GM19467 (cell line): Measurements from ENCODE around the gene IL1RAPL2.

ENCODE experiments used
- ATAC-seq: cut with Tn5 transposase; IDR thresholded peaks from one replicate; pipeline ENCODE4 v1.9.1; 2021; ENCODE audit warnings: mild to moderate bottlenecking, moderate library complexity; ENCODE audit not compliant: unreplicated experiment

Gene IL1RAPL2

GRCh38 chrX:105260291-105261043 is 694.5 kb downstream of the IL1RAPL2 start:
- no peak for ATAC-seq

- ATAC-seq = no peak
Observed at GRCh38 chrX:105263171-105263570, 697.2 kb downstream of the IL1RAPL2 start.

- ATAC-seq = no peak
Observed at GRCh38 chrX:105263801-105264200, 697.8 kb downstream of the IL1RAPL2 start.

GRCh38 chrX:105265093-105265492 is 699.1 kb downstream of the IL1RAPL2 start:
- no peak for ATAC-seq

- no peak for ATAC-seq
Observed at GRCh38 chrX:105266456-105266855, 700.5 kb downstream of the IL1RAPL2 start.

GRCh38 chrX:105267167-105267566 is 701.2 kb downstream of the IL1RAPL2 start:
- ATAC-seq = no peak

GRCh38 chrX:105269386-105269785 is 703.4 kb downstream of the IL1RAPL2 start:
- no peak for ATAC-seq

- ATAC-seq = no peak
Observed at GRCh38 chrX:105273326-105273725, 707.3 kb downstream of the IL1RAPL2 start.

- ATAC-seq = no peak
Observed at GRCh38 chrX:105274091-105274490, 708.1 kb downstream of the IL1RAPL2 start.

DNA sequence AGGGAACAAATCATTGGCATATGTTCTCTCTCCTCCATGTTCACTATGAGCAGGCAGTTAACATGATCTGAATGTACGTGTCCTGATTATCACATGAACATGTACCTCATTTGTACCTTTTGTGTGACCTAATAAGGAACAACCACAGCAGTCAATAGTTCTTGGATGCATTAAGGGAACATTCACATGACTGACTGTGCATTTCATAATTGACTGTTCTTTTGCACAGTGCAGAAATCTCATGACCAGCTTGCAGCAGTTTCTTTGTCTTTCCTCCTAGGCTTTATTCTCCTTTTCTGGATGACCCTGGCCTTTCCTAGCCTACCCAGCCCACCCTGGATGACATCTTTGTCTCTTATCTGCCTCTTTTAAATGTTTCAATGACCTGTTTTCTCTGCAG is 711.1 kb downstream of the IL1RAPL2 start:
- no peak for ATAC-seq

- no peak for ATAC-seq
Observed at GRCh38 chrX:105282077-105282476, 716.1 kb downstream of the IL1RAPL2 start.

DNA sequence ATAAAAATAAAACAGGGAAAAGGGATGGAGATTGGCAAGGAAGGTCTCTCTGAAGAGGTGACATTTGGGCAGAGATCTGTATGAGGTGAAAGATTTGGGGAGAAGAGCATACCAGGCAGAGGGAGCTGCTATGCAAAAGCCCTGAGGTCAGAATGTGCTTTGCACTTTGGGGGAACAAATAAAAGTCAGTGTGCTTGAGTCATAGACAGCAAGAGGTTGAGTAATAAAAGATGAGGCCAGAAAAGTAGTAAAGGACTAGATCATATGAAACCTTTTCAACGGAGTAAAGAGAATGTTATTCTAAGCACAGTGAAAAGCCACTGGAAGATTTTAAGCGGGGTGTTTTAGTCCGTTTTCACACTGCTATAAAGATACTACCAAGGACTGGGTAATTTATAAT is 731.0 kb downstream of the IL1RAPL2 start:
- ATAC-seq = no peak

DNA sequence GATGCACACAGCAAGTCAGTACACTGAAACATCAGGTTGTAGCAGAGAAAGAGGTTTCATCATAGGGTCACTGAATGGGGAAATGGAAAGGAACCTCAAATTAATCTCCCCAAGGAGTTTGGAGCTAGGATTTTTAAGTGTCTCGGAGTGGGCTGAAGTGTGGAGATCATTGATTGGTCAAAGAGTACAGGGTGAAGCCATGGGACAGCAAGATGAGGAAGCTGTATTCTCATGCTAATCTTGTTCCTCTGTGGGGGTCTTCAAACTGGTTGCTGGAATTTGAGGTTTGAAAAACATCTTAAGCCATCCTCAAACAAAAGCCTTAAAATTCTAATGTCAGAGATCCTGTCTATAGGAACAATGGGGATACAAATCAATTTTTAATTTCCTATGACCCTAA is 733.3 kb downstream of the IL1RAPL2 start:
- ATAC-seq = no peak

DNA sequence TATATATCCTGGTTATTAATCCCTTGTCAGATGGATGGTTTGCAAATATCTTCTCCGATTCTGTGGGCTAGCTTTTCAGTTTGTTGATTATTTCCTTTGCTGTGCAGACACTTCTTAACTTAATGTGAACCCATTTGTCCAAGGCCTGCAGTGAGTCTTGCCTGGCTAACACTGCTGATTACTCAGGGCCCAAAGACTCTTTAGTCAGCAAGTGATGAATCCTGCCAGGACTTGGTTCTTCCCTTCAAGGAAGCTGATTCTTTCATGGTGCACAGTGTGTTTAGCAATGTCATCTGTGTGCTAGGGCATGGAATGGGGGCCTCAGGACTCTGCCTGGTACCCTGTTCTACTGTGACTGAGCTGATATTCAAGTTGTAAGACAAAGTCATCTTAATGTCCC is 736.2 kb downstream of the IL1RAPL2 start:
- no peak for ATAC-seq

GRCh38 chrX:105307762-105308161 is 741.8 kb downstream of the IL1RAPL2 start:
- ATAC-seq = no peak

DNA sequence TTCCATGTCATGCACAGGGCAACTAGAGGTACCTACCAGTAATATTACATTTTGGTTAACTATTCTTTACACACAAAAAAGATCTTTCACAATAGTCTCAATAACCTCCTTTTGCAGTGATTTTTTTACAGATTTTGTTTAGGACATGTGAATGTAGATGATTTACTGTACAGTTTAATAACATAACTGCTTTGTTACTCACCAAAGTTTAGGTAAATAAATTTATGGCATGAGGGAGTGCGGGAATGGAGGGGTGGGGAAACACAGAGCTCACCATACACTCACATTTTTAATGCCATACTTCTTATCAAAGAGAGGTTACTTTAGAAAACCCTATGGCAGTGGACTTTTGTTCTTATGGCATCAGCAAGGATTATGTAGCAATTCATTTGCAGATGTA is 747.6 kb downstream of the IL1RAPL2 start:
- no peak for ATAC-seq

GRCh38 chrX:105314458-105314857 is 748.5 kb downstream of the IL1RAPL2 start:
- ATAC-seq = no peak

- ATAC-seq = no peak
Observed at GRCh38 chrX:105315248-105315647, 749.2 kb downstream of the IL1RAPL2 start.

DNA sequence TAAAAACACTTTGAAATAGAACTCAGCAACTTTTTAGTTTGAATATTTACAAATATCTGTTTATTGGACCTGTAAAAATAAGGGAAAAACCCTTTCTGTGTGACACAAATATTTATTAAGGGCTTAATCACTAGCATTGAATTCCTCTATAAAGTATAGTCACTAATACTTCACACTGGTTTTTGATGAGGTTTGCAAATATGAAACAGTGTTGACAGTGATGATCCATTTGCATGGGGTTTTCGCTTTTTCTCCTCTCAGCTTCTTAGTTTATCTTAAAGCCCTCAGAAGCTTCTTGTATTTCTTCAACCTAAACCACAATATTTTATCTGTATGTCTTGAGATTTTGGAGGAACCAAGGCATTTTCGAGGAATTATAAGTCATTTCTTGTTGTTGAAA is 751.1 kb downstream of the IL1RAPL2 start:
- no peak for ATAC-seq

- ATAC-seq = no peak
Observed at GRCh38 chrX:105323928-105324327, 757.9 kb downstream of the IL1RAPL2 start.

GRCh38 chrX:105328773-105329172 is 762.8 kb downstream of the IL1RAPL2 start:
- no peak for ATAC-seq

GRCh38 chrX:105331244-105331643 is 765.2 kb downstream of the IL1RAPL2 start:
- no peak for ATAC-seq

DNA sequence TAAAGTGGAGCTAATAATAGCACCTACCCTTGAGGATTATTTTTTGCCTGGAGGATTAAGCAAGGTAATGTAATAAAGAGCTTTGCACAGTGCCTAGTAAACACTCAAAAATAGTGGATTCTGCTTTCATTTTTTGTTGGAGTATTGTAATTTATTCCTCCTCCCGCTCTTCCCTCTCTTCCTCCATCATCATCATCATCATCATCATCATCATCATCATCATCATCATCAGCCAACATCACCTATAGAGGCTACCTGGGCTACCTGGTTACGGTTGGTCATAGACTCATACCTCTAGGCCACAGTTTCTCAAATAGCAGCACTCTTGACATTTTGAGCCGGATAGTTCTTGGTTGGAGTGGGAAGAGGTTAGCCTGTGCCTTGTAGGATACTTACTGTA is 781.4 kb downstream of the IL1RAPL2 start:
- ATAC-seq = no peak
